HEK293 (cell line): ENCODE data around the gene DENND5A.

Experiments
- GLI2 ChIP-seq: fragments of 450-650 bp; formaldehyde crosslinking; IDR thresholded peaks from 2 replicates; pipeline ENCODE4; 2017; ENCODE audit warnings: missing biosample characterization, missing genetic modification characterization, low read depth, borderline replicate concordance
- GLI4 ChIP-seq: fragments of 450-650 bp; formaldehyde crosslinking; IDR thresholded peaks from 2 replicates; pipeline ENCODE4 v1.5.1; 2016; ENCODE audit warnings: missing biosample characterization, missing genetic modification characterization
- KLF16 ChIP-seq: fragments of 450-650 bp; formaldehyde crosslinking; IDR thresholded peaks from 2 replicates; pipeline ENCODE4 v1.5.1; 2017; ENCODE audit warnings: missing biosample characterization, missing genetic modification characterization
- YY1 ChIP-seq: fragments of 450-650 bp; formaldehyde crosslinking; IDR thresholded peaks from 2 replicates; pipeline ENCODE4 v1.5.1; 2018; ENCODE audit warnings: missing biosample characterization, missing genetic modification characterization
- ZNF133 ChIP-seq: fragments of 450-650 bp; formaldehyde crosslinking; IDR thresholded peaks from 2 replicates; pipeline ENCODE4 v1.5.1; 2016; ENCODE audit warnings: missing biosample characterization, missing genetic modification characterization
- ZNF221 ChIP-seq: fragments of 450-650 bp; formaldehyde crosslinking; IDR thresholded peaks from 2 replicates; pipeline ENCODE4 v1.5.1; 2017; ENCODE audit warnings: missing biosample characterization, missing genetic modification characterization, borderline replicate concordance
- ZNF777 ChIP-seq: fragments of 450-650 bp; formaldehyde crosslinking; IDR thresholded peaks from 2 replicates; pipeline ENCODE4 v1.5.1; 2017; ENCODE audit warnings: missing biosample characterization, missing genetic modification characterization, borderline replicate concordance
- ZNF792 ChIP-seq: fragments of 450-650 bp; formaldehyde crosslinking; IDR thresholded peaks from 2 replicates; pipeline ENCODE4 v1.5.1; 2016; ENCODE audit warnings: missing biosample characterization, missing genetic modification characterization
- TF ChIP-seq, protein P1 (sequence below): fragments of 450-650 bp; formaldehyde crosslinking; IDR thresholded peaks from 2 replicates; pipeline ENCODE4 v1.5.1; 2017; ENCODE audit warnings: missing biosample characterization, missing genetic modification characterization
- TF ChIP-seq, protein P2 (sequence below): fragments of 450-650 bp; formaldehyde crosslinking; IDR thresholded peaks from 2 replicates; pipeline ENCODE4 v1.5.1; 2016; ENCODE audit warnings: missing biosample characterization, missing genetic modification characterization
- TF ChIP-seq, protein P3 (sequence below): fragments of 450-650 bp; formaldehyde crosslinking; IDR thresholded peaks from 2 replicates; pipeline ENCODE4 v1.5.1; 2017; ENCODE audit warnings: missing biosample characterization, mild to moderate bottlenecking, missing genetic modification characterization, moderate library complexity

DNA sequence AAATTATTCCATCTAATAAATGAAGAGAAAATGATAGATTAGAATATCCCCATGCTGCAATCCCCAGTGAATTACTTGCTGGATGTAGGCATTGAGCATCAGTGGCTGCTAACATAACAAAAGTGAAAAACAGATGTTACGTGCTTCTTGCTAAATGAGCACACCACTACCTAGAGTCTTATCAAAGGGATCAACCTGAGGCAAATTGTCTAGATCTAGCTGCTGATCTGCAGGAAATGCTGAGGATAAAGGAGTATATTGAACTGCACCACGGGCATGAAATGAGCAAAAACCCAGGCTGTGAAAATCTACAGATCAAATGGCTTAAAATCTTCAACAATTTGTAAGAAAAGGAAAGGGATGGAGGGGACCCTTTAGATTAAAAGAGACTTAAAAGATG is 128.4 kb downstream of the DENND5A start:
- no peak for TF ChIP-seq GLI2
- TF ChIP-seq YY1 (tag by site-specific recombination): no peak
- TF ChIP-seq, protein P1, sequence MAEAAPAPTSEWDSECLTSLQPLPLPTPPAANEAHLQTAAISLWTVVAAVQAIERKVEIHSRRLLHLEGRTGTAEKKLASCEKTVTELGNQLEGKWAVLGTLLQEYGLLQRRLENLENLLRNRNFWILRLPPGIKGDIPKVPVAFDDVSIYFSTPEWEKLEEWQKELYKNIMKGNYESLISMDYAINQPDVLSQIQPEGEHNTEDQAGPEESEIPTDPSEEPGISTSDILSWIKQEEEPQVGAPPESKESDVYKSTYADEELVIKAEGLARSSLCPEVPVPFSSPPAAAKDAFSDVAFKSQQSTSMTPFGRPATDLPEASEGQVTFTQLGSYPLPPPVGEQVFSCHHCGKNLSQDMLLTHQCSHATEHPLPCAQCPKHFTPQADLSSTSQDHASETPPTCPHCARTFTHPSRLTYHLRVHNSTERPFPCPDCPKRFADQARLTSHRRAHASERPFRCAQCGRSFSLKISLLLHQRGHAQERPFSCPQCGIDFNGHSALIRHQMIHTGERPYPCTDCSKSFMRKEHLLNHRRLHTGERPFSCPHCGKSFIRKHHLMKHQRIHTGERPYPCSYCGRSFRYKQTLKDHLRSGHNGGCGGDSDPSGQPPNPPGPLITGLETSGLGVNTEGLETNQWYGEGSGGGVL (tag by site-specific recombination): no peak
- no peak for TF ChIP-seq KLF16 (tag by site-specific recombination)
- TF ChIP-seq, protein P2, sequence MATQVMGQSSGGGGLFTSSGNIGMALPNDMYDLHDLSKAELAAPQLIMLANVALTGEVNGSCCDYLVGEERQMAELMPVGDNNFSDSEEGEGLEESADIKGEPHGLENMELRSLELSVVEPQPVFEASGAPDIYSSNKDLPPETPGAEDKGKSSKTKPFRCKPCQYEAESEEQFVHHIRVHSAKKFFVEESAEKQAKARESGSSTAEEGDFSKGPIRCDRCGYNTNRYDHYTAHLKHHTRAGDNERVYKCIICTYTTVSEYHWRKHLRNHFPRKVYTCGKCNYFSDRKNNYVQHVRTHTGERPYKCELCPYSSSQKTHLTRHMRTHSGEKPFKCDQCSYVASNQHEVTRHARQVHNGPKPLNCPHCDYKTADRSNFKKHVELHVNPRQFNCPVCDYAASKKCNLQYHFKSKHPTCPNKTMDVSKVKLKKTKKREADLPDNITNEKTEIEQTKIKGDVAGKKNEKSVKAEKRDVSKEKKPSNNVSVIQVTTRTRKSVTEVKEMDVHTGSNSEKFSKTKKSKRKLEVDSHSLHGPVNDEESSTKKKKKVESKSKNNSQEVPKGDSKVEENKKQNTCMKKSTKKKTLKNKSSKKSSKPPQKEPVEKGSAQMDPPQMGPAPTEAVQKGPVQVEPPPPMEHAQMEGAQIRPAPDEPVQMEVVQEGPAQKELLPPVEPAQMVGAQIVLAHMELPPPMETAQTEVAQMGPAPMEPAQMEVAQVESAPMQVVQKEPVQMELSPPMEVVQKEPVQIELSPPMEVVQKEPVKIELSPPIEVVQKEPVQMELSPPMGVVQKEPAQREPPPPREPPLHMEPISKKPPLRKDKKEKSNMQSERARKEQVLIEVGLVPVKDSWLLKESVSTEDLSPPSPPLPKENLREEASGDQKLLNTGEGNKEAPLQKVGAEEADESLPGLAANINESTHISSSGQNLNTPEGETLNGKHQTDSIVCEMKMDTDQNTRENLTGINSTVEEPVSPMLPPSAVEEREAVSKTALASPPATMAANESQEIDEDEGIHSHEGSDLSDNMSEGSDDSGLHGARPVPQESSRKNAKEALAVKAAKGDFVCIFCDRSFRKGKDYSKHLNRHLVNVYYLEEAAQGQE (tag by site-specific recombination): no peak
- TF ChIP-seq ZNF792 (tag by site-specific recombination): no peak
- TF ChIP-seq GLI4 (tag by site-specific recombination): no peak
- no peak for TF ChIP-seq ZNF221 (tag by site-specific recombination)
- TF ChIP-seq ZNF777: no peak
- TF ChIP-seq, protein P3, sequence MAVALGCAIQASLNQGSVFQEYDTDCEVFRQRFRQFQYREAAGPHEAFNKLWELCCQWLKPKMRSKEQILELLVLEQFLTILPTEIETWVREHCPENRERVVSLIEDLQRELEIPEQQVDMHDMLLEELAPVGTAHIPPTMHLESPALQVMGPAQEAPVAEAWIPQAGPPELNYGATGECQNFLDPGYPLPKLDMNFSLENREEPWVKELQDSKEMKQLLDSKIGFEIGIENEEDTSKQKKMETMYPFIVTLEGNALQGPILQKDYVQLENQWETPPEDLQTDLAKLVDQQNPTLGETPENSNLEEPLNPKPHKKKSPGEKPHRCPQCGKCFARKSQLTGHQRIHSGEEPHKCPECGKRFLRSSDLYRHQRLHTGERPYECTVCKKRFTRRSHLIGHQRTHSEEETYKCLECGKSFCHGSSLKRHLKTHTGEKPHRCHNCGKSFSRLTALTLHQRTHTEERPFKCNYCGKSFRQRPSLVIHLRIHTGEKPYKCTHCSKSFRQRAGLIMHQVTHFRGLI (tag by site-specific recombination): no peak
- no peak for TF ChIP-seq ZNF133
